ENCODE data around the gene MED13.

Gene MED13

DNA sequence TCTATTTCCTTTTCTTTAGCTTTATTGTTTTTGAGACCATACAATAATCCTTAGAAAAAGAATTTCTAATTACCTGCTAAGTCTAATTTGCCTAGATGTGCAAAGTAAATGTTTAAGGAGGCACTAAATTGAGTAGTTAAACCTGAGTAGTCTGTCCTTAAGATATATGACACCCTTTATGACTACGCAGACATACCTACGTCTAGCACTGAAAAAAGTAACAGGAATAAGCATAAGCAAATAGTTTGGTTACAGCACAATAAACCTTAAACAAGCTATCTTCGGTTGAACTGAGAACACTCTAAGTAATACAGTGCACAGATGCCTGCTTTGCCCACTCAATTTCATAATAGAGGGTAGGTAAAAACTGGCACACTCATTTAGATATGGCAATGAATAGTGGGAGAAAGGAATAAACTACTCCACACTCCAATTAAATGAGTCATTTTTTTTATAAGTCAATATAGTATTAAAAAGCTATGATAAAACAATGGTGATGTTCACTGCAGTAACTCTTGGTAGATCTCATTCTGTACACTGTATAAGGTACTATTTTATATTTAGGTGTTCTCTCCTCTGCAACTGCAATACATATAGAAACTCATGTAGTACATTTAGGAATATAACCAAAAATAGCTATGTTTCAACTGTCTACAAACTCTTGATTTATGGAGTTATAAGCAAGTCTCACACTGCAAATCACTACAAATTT lies 117.6 kb downstream of the MED13 start:
- no peak for TF ChIP-seq CTCF (IDR thresholded peaks at IDR 0.05)
- Histone ChIP-seq H3K4me3 (ENCODE audit: low read depth in 1 of 2, low read length in 1 of 2) (no peak overlapping the region), H3K36me3 (peaks cover 92% of the 10 kb centered on the region), H3K4me1 (ENCODE audit: control insufficient read depth in 1 of 2, insufficient read depth in 1 of 2, low read depth in 1 of 2, low read length in 1 of 2) (no peaks in the 10 kb centered on the region), H3K27ac (no peak overlapping the region), H3K27me3 (no peaks in the 10 kb centered on the region), H3K9me3 (no peaks in the 10 kb centered on the region)

DNA sequence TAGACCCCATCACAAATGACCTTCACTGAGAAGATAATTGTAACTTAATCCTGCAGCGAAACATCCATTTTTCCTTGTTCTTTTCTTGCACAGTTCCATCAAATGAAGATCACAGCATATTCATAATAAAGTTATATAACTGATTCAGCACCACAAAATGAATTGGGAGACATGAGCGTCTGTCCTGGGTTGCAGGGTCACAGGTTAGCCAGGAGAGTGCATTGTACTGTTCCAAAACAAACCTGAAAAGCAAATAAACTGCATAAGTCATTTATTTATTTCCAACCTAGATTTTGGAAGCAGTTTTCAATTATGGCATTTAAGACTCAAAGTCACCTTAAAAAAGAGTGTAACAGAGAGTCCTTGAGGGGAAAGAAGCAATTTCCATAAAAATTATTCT lies 118.7 kb downstream of the MED13 start:
- no peak for TF ChIP-seq CTCF (IDR thresholded peaks at IDR 0.05)
- Histone ChIP-seq H3K4me3 (ENCODE audit: low read depth in 1 of 2, low read length in 1 of 2) (no peak overlapping the region), H3K4me1 (ENCODE audit: control insufficient read depth in 1 of 2, insufficient read depth in 1 of 2, low read depth in 1 of 2, low read length in 1 of 2) (no peaks in the 10 kb centered on the region), H3K36me3 (peaks cover 83% of the 10 kb centered on the region), H3K27ac (no peak overlapping the region), H3K9me3 (no peaks in the 10 kb centered on the region), H3K27me3 (no peaks in the 10 kb centered on the region)

DNA sequence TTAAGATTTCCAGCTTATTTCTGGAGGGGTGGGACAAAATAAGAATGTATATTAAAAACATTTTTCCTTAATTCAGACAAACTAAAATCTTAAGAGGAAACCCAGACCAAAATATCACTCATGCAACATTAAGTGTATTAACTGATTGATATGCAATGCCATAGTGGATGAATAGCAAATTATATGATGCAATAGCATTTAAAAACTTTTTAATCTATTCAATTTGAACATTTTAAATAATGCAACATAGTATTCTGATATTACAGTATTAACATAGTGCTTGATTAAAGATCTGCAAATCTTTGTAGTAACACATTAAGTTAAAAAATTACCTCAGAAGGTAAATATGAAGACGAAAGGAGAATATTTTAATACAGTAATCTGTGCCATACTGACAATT lies 122.0 kb downstream of the MED13 start:
- Histone ChIP-seq H3K9me3 (no peaks in the 10 kb centered on the region), H3K4me3 (ENCODE audit: low read depth in 1 of 2, low read length in 1 of 2) (no peak overlapping the region), H3K36me3 (peaks cover 55% of the 10 kb centered on the region), H3K4me1 (ENCODE audit: control insufficient read depth in 1 of 2, insufficient read depth in 1 of 2, low read depth in 1 of 2, low read length in 1 of 2) (no peaks in the 10 kb centered on the region), H3K27ac (no peak overlapping the region), H3K27me3 (no peaks in the 10 kb centered on the region)
- no peak for TF ChIP-seq CTCF (IDR thresholded peaks at IDR 0.05)

DNA sequence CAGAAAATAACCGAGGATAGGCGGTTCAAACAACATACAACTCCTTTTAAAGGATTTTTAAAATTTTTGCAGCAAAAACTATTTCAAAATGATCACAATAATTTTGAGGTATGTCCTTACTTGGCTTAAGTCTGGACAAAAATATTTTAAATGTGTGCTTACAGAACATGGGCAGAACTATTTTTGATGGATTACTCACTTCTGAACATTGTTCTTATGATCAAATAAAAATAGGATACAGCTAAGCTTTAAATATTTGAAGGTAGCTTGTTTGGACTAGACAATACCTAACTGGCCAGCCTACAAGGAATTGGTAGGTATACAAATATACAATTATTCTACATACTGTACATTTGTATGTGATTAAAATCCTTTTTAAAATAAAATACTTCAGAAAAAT lies 123.0 kb downstream of the MED13 start:
- no peak for TF ChIP-seq CTCF (IDR thresholded peaks at IDR 0.05)

DNA sequence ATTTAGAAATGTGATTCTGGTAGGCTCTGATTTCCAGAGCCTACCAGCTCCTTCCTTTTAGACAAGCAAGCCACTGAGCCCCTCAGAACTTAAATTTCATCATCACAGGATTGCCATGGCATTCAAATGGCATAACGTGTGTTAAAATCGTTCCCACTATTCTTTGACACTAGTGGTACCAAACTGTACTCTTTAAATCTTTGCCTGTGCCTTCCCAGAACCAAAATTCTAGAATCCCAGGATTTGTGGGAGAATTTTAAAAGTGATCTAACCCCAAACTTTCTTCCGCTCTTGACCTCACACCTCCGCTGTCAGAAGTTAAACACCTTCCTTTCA lies 137.0 kb downstream of the MED13 start:
- Histone ChIP-seq H3K27me3 (peaks cover 7% of the 10 kb centered on the region), H3K36me3 (peaks cover 8% of the 10 kb centered on the region), H3K4me3 (ENCODE audit: low read depth in 1 of 2, low read length in 1 of 2) (peak overlapping the region; percentile 84 to 96), H3K27ac (peak overlapping the region; percentile 78), H3K9me3 (no peaks in the 10 kb centered on the region), H3K4me1 (ENCODE audit: control insufficient read depth in 1 of 2, insufficient read depth in 1 of 2, low read depth in 1 of 2, low read length in 1 of 2) (peaks cover 16 to 17% of the 10 kb centered on the region in 2 experiments)
- no peak for TF ChIP-seq CTCF (IDR thresholded peaks at IDR 0.05)

More for the DNA sequence above, 123.0 kb downstream of the MED13 start:
- Histone ChIP-seq H3K4me3 (ENCODE audit: low read depth in 1 of 2, low read length in 1 of 2) (no peak overlapping the region), H3K4me1 (ENCODE audit: control insufficient read depth in 1 of 2, insufficient read depth in 1 of 2, low read depth in 1 of 2, low read length in 1 of 2) (no peaks in the 10 kb centered on the region), H3K27me3 (no peaks in the 10 kb centered on the region), H3K36me3 (peaks cover 45% of the 10 kb centered on the region), H3K27ac (no peak overlapping the region), H3K9me3 (no peaks in the 10 kb centered on the region)

All from neutrophil (primary cell).